ENCODE measurements around the gene DPM1.

DNA sequence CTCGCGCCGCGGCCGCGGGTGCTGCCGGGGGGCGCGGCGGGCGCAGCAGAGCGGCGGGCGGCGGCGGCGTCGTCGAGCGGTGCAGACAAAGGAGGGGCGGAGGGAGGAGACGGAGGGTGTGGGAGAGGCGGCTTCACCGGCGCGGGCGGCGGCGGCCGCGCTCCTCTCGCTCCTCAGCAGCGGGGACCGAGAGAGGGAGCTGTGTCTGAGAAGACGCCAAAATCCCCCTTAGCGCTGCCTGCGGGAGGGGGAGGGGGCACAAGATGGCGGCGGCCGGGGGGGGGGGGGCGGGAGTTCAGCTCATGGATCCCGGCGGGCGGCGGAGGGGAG, 27.4 kb downstream of the DPM1 start:
- TF ChIP-seq POLR2A (IDR thresholded peaks at IDR 0.05) = no peak
- TF ChIP-seq, protein P1, sequence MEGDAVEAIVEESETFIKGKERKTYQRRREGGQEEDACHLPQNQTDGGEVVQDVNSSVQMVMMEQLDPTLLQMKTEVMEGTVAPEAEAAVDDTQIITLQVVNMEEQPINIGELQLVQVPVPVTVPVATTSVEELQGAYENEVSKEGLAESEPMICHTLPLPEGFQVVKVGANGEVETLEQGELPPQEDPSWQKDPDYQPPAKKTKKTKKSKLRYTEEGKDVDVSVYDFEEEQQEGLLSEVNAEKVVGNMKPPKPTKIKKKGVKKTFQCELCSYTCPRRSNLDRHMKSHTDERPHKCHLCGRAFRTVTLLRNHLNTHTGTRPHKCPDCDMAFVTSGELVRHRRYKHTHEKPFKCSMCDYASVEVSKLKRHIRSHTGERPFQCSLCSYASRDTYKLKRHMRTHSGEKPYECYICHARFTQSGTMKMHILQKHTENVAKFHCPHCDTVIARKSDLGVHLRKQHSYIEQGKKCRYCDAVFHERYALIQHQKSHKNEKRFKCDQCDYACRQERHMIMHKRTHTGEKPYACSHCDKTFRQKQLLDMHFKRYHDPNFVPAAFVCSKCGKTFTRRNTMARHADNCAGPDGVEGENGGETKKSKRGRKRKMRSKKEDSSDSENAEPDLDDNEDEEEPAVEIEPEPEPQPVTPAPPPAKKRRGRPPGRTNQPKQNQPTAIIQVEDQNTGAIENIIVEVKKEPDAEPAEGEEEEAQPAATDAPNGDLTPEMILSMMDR (IDR thresholded peaks at IDR 0.05) = no peak
